ENCODE measurements around the gene DHRS4L2.
"Not testable (repeated sequence)": the region's sequence is repeated elsewhere in the genome, so short reads cannot be mapped to it uniquely, and the experiment has no call there.

Gene DHRS4L2

GRCh38 chr14:24037658-24038037, 48.9 kb downstream of the DHRS4L2 start:
- no peak for FAIRE-seq
- no peak for TF ChIP-seq POLR2A (IDR thresholded peaks at IDR 0.05; ENCODE audit: low read depth, low read length)
- no peak for DNase-seq (ENCODE audit: insufficient read length, low spot score)

GRCh38 chr14:24038686-24039085, 50.0 kb downstream of the DHRS4L2 start:
- no peak for TF ChIP-seq POLR2A (IDR thresholded peaks at IDR 0.05; ENCODE audit: low read depth, low read length)
- FAIRE-seq = no peak
- no peak for DNase-seq (ENCODE audit: insufficient read length, low spot score)

- DNase-seq (ENCODE audit: insufficient read length, low spot score) = no peak
- no peak for TF ChIP-seq POLR2A (IDR thresholded peaks at IDR 0.05; ENCODE audit: low read depth, low read length)
- FAIRE-seq = no peak
Observed at GRCh38 chr14:24040692-24041091, 52.0 kb downstream of the DHRS4L2 start.

- TF ChIP-seq POLR2A (IDR thresholded peaks at IDR 0.05; ENCODE audit: low read depth, low read length) = no peak
- FAIRE-seq (no peak), DNase-seq (ENCODE audit: insufficient read length, low spot score) (no peak)
Observed at GRCh38 chr14:24042746-24043145, 54.0 kb downstream of the DHRS4L2 start.

- not testable (repeated sequence) for DNase-seq (ENCODE audit: insufficient read length, low spot score)
Observed at GRCh38 chr14:24049002-24049401, 60.3 kb downstream of the DHRS4L2 start.

GRCh38 chr14:24050753-24051152, 62.0 kb downstream of the DHRS4L2 start:
- not testable (repeated sequence) for DNase-seq (ENCODE audit: insufficient read length, low spot score); FAIRE-seq

More at GRCh38 chr14:24049002-24049401, 60.3 kb downstream of the DHRS4L2 start:
- FAIRE-seq = not testable (repeated sequence)

- TF ChIP-seq POLR2A (IDR thresholded peaks at IDR 0.05; ENCODE audit: low read depth, low read length) = no peak
- DNase-seq (ENCODE audit: insufficient read length, low spot score) = no peak
- FAIRE-seq = no peak
Observed at GRCh38 chr14:24051176-24051788, 62.6 kb downstream of the DHRS4L2 start.

GRCh38 chr14:24051789-24052655, 63.3 kb downstream of the DHRS4L2 start, which contains the start of gene CARMIL3:
CARMIL3 (plus strand) TSS chr14:24052009; CDS start chr14:24052154, 145 bp downstream.
- DNase-seq (ENCODE audit: insufficient read length, low spot score) = peak; percentile 61
- no peak for FAIRE-seq

GRCh38 chr14:24052656-24053547, 64.2 kb downstream of the DHRS4L2 start:
- TF ChIP-seq POLR2A (IDR thresholded peaks at IDR 0.05; ENCODE audit: low read depth, low read length) = no peak
- FAIRE-seq = no peak
- DNase-seq (ENCODE audit: insufficient read length, low spot score) = no peak

More at GRCh38 chr14:24051789-24052655, 63.3 kb downstream of the DHRS4L2 start, which contains the start of gene CARMIL3:
- no peak for TF ChIP-seq POLR2A (IDR thresholded peaks at IDR 0.05; ENCODE audit: low read depth, low read length)

- DNase-seq (ENCODE audit: insufficient read length, low spot score) (no peak), FAIRE-seq (no peak)
- TF ChIP-seq POLR2A (IDR thresholded peaks at IDR 0.05; ENCODE audit: low read depth, low read length) = no peak
Observed at GRCh38 chr14:24053548-24054323, 65.0 kb downstream of the DHRS4L2 start.

- TF ChIP-seq POLR2A (IDR thresholded peaks at IDR 0.05; ENCODE audit: low read depth, low read length) = no peak
- FAIRE-seq (no peak), DNase-seq (ENCODE audit: insufficient read length, low spot score) (no peak)
Observed at GRCh38 chr14:24054324-24054641, 65.6 kb downstream of the DHRS4L2 start.

- TF ChIP-seq POLR2A (IDR thresholded peaks at IDR 0.05; ENCODE audit: low read depth, low read length) = no peak
- FAIRE-seq (no peak), DNase-seq (ENCODE audit: insufficient read length, low spot score) (no peak)
Observed at GRCh38 chr14:24054646-24055045, 65.9 kb downstream of the DHRS4L2 start.

Data from H54 (cell line).